ENCODE results near the gene SCP2.

Gene SCP2

GRCh38 chr1:53085405-53085804, 158.3 kb downstream of the SCP2 start:
- DNase-seq, result no peak

- no peak for DNase-seq
Measured at GRCh38 chr1:53086491-53087070, 159.5 kb downstream of the SCP2 start.

- DNase-seq, result no peak
Measured at GRCh38 chr1:53087332-53088285, 160.5 kb downstream of the SCP2 start.

GRCh38 chr1:53088616-53089300, 161.7 kb downstream of the SCP2 start:
- DNase-seq, result no peak

- DNase-seq, result no peak
Measured at GRCh38 chr1:53089478-53090226, 162.6 kb downstream of the SCP2 start.

GRCh38 chr1:53090227-53091147, 163.4 kb downstream of the SCP2 start:
- DNase-seq, result no peak

GRCh38 chr1:53091841-53092645, 165.0 kb downstream of the SCP2 start:
- no peak for DNase-seq

GRCh38 chr1:53092659-53093450, 165.8 kb downstream of the SCP2 start:
- no peak for DNase-seq

- DNase-seq, result no peak
Measured at GRCh38 chr1:53093451-53093754, 166.3 kb downstream of the SCP2 start.

- no peak for DNase-seq
Measured at GRCh38 chr1:53093778-53094532, 166.9 kb downstream of the SCP2 start.

GRCh38 chr1:53094533-53094919, 167.4 kb downstream of the SCP2 start:
- no peak for DNase-seq
